ENCODE results near the gene TRAK2. TPM values are rescaled to one million over a fixed set of nuclear protein-coding genes. Genes with fewer than 3 reads are reported as not detected.
A peak's percentile ranks its signal among the peaks of the same experiment; 100 is the strongest.

The TRAK2 gene
- total and polyA plus RNA-seq, 9 of the 15 experiments (the other 6 are each of a cell fraction or from before 2014, with no cell fraction given) = 3.4 to 10.4 (median 7.3) TPM

DNA sequence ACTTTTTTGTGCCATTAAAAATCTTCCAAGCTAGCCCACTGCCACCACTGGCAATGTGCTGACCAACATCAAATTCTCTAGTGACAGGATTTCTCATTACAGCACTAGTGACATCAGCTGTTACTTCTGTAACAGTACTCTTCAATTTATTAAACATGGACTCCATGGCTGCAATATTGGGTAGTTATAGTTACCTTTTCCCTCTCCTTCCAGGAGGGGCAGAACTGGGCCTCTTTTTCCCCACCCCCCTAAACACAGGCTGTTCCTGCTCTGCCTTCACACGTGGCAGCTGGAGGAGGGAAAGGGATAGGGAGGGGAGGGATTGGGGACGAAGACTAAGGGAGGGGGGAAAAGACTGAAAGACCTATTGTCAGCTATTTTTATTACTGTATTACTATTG, 38.1 kb downstream of the TRAK2 start (continued):
- TF ChIP-seq CTCF (IDR thresholded peaks at IDR 0.05 in 2 of 3, conservative IDR thresholded peaks at IDR 0.05 in 1 of 3; ENCODE audit: insufficient read depth in 2 of 3, low read depth in 1 of 3, low read length in 3 of 3) (0 out of 6 replicates have a peak, but pooled peaks of 1 of the 3 experiments have one; percentile 9), KHSRP (IDR thresholded peaks at IDR 0.05) (no peak), HMG20B (CRISPR knock-in tag; IDR thresholded peaks at IDR 0.05) (no peak), PATZ1 (CRISPR knock-in tag; IDR thresholded peaks at IDR 0.05; ENCODE audit: borderline replicate concordance) (no peak), ZNF584 (CRISPR knock-in tag; IDR thresholded peaks at IDR 0.05; ENCODE audit: low read depth) (no peak), NONO (IDR thresholded peaks at IDR 0.05; ENCODE audit: low read depth in 2 of 2, low read length in 1 of 2) (no peak), BRD4 (IDR thresholded peaks at IDR 0.05) (no peak), RBM14 (IDR thresholded peaks at IDR 0.05; ENCODE audit: borderline replicate concordance, insufficient read depth, low read depth, low read length) (no peak), EHMT2 (IDR thresholded peaks at IDR 0.05) (no peak), ZNF134 (CRISPR knock-in tag; conservative IDR thresholded peaks at IDR 0.05) (no peak), DIDO1 (tag; IDR thresholded peaks at IDR 0.05; ENCODE audit: low read depth) (no peak), ARNT (IDR thresholded peaks at IDR 0.05) (no peak), FOXA1 (IDR thresholded peaks at IDR 0.05; ENCODE audit: borderline replicate concordance) (no peak), L3MBTL2 (IDR thresholded peaks at IDR 0.05) (peak; percentile 78), PRPF4 (IDR thresholded peaks at IDR 0.05; ENCODE audit: insufficient read depth, low read depth, low read length, poor library complexity, severe bottlenecking) (no peak), PCBP2 (IDR thresholded peaks at IDR 0.05; ENCODE audit: low read depth, low read length, poor library complexity, severe bottlenecking) (no peak), HNRNPUL1 (IDR thresholded peaks at IDR 0.05; ENCODE audit: low read length) (no peak), MYC (IDR thresholded peaks at IDR 0.05; ENCODE audit: low read depth, low read length) (peak; percentile 43; the same call in 1 of the 2 replicates), MYC (CRISPR knock-in tag; IDR thresholded peaks at IDR 0.05; ENCODE audit: borderline replicate concordance, low read depth) (no peak), ZNF431 (CRISPR knock-in tag; IDR thresholded peaks at IDR 0.05) (no peak), ZNF436 (CRISPR knock-in tag; IDR thresholded peaks at IDR 0.05) (no peak)
- TF ChIP-seq, protein P1, sequence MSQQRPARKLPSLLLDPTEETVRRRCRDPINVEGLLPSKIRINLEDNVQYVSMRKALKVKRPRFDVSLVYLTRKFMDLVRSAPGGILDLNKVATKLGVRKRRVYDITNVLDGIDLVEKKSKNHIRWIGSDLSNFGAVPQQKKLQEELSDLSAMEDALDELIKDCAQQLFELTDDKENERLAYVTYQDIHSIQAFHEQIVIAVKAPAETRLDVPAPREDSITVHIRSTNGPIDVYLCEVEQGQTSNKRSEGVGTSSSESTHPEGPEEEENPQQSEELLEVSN (IDR thresholded peaks at IDR 0.05; ENCODE audit: borderline replicate concordance in 1 of 2, extremely low read depth in 1 of 2, insufficient read depth in 1 of 2, insufficient read length in 1 of 2, low read depth in 1 of 2, low read length in 1 of 2, poor library complexity in 1 of 2, severe bottlenecking in 1 of 2) = peak in 1 of 2 experiments; percentile 79
- TF ChIP-seq, protein P2, sequence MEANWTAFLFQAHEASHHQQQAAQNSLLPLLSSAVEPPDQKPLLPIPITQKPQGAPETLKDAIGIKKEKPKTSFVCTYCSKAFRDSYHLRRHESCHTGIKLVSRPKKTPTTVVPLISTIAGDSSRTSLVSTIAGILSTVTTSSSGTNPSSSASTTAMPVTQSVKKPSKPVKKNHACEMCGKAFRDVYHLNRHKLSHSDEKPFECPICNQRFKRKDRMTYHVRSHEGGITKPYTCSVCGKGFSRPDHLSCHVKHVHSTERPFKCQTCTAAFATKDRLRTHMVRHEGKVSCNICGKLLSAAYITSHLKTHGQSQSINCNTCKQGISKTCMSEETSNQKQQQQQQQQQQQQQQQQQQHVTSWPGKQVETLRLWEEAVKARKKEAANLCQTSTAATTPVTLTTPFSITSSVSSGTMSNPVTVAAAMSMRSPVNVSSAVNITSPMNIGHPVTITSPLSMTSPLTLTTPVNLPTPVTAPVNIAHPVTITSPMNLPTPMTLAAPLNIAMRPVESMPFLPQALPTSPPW (CRISPR knock-in tag; IDR thresholded peaks at IDR 0.05) = 0 out of 2 replicates have a peak, but pooled peaks have one; percentile 12

Data from K562 (cell line).